ENCODE results near the gene MPP4.

Gene MPP4, protein sequence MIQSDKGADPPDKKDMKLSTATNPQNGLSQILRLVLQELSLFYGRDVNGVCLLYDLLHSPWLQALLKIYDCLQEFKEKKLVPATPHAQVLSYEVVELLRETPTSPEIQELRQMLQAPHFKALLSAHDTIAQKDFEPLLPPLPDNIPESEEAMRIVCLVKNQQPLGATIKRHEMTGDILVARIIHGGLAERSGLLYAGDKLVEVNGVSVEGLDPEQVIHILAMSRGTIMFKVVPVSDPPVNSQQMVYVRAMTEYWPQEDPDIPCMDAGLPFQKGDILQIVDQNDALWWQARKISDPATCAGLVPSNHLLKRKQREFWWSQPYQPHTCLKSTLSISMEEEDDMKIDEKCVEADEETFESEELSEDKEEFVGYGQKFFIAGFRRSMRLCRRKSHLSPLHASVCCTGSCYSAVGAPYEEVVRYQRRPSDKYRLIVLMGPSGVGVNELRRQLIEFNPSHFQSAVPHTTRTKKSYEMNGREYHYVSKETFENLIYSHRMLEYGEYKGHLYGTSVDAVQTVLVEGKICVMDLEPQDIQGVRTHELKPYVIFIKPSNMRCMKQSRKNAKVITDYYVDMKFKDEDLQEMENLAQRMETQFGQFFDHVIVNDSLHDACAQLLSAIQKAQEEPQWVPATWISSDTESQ

DNA sequence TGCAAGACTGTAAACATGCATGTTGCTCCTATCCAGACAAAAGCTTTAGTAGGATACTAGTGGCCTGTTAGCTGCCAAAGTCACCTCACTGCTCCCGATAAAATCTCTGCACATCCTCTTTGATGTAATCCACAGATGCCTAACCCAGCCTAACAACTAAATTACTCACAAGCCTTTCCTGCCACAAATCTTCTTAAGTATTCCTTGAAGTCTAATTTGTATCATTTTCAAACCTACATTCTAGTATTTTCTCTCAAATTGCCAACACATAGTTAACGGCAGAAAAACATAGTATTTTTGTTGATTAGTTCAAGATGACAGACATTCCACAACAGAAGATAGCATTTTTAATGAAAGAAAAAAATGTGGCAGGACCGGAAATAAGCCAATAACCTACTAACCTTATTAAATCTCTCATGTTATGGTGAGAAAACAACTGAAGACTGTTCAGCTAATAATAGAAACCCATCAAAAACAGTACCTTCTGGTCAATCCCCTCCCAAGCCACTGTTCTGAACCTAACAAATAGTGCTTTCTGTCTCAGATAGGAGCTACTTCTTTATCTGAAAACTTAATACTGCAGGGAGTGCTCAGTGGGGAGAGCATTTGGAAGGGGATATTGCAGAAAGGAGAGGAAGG, at the start of gene MPP4:
Gene MPP4 (minus strand): TSS at position 57 of the 639 bp plus-strand sequence. CDS start 4,690 bp downstream, outside the sequence.
- no peak for DNase-seq

- DNase-seq, result no peak
These were observed 48.1 kb upstream of the MPP4 start for GRCh38 chr2:201746551-201746950.

GRCh38 chr2:201735486-201735885, 37.0 kb upstream of the MPP4 start:
- DNase-seq, result no peak

- no peak for DNase-seq
These were observed 35.7 kb upstream of the MPP4 start for GRCh38 chr2:201734111-201734510.

GRCh38 chr2:201733544-201733943, 35.1 kb upstream of the MPP4 start:
- DNase-seq, result no peak

DNA sequence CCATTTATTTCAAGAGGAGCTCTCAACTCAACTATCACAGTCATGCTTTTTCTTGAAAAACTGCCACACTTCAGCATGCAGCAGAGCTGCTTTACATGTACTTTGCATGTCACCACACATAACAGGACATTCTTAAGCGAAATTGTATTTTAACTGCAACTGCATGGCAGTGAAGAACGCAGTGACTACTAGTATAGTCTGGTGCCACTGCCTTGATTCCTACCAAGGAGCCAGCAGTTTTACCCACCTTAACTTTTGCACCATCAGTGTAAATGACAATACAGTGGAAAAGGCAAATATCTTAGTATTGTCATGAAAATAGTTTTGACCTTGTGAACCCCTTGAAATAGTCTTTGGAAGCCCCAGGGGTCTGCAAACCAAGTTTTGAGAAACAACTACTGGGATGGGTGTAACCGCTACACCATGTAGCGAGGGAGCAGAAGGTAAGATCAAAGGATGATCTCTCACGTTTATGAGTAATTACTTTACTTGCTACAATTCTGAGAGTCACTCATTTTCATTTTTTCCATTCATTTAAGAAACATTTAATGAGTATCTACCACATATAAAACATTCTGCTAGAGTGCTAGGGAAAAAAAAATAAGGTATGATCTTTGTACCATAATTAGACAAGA, 32.3 kb upstream of the MPP4 start:
- DNase-seq, result no peak

DNA sequence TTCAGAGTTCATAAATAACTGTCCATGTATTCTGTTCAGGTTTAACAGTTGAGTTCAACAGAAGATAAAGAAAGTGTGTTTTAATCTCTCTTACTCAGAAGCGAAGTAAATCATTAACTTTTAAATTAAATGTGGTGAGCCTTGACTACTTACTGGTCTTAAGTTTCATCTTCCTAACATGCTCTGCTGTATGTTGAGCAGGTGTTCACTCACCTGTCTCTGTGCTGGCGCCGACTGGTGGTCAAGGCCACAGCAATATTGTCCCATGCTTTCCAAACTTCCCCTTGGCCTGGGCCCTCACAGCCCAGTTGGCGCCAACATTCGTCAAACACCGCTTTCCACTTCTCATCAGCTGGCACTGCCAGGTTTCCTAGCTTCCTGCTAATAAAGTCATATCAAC, 17.0 kb upstream of the MPP4 start:
- no peak for DNase-seq

- DNase-seq, result no peak
These were observed 14.3 kb upstream of the MPP4 start for GRCh38 chr2:201712726-201713125.

GRCh38 chr2:201709747-201710146, 11.3 kb upstream of the MPP4 start:
- DNase-seq, result no peak

DNA sequence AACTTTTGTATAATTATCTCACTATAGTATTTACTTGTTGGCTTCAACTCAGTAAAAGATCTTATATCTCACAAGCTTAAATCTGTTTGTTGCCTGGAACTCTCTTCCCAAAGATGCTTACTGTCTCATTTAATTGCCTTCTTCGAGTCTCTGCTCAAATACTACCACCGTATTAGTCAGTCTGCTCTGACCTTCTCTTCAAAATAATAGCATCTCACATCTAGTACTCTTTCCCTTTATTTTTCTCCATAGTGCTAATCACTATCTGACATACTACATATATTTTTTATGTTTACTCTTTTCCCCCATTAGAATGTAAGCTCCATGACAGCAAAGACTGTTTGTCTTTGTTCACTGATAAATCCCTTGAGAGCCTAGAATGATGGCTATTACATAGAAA, 10.6 kb upstream of the MPP4 start:
- no peak for DNase-seq

- DNase-seq, result no peak
These were observed 9.3 kb upstream of the MPP4 start for GRCh38 chr2:201707753-201708152.

- no peak for DNase-seq
These were observed 8.7 kb upstream of the MPP4 start for GRCh38 chr2:201707142-201707541.

GRCh38 chr2:201704536-201704935, 6.1 kb upstream of the MPP4 start:
- DNase-seq, result no peak

DNA sequence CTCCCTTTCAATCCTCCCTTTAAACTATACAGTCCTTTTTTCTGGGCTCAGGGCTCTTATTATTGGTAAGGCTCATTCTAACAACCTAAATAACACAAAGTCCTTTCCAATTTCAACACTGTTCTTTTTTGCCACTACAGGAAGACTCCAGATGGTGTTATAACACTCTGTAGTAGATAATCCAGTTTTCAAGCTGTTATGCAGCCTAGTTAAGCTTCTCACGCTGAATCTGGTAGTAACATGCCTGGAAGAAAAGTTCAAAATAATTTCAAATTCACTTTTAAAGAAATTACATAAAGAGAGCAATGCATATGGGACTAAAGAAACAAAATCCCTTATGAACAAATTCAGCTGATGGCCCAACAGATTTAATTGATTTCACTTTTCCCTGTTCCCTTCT, 3.2 kb upstream of the MPP4 start:
- DNase-seq, result no peak

GRCh38 chr2:201699416-201699815, 972 bp upstream of the MPP4 start:
- no peak for DNase-seq

GRCh38 chr2:201697899-201698298, 545 bp downstream of the MPP4 start:
- DNase-seq, result no peak

DNA sequence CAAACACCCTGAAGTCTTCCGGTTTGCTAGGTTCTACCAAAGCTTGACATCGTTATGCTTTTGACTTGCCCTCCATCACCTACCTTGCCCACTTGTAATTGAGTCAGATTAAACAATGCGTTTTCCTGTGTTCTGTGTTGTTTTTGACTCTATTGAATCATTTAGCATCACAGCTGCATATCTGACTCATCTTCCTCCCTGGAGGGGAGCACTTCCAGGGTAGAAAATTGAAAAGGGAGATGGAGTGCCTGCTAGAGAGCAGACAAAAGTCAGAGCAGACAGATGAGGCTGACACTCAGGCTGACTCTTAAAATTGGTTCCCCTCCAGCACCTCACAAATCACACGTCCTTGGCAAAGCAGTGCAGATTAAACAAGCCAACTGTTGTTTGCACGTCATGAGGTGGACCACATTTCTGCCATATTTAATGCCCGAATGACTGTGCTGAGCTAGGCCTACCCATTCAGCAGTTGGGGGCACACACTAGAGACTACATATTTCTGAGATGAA, 2.2 kb downstream of the MPP4 start:
- DNase-seq, result no peak

GRCh38 chr2:201685156-201685555, 13.3 kb downstream of the MPP4 start:
- DNase-seq, result no peak

GRCh38 chr2:201680743-201681142, 17.7 kb downstream of the MPP4 start:
- no peak for DNase-seq

DNA sequence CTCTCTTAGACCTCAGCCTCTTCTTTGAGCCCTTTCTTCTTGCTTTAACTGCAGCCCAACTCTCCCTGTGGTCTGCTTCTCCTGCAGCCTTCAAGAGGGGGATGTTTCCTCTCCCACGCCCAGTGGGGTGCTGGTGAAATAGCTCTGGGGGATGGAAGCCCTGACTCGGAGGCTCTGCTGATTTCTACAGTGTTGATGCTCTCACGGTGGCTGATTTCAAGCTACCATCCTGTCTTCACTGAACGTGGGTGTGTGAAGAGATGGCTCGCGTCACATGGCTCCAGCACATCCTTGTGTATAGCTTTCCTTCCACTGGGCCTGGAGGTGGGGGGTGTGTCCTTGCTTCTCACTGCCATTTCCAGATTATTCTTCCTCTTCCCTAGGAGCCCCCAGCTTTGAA, 20.0 kb downstream of the MPP4 start:
- no peak for DNase-seq

- no peak for DNase-seq
These were observed 23.0 kb downstream of the MPP4 start for GRCh38 chr2:201675454-201675853.

DNA sequence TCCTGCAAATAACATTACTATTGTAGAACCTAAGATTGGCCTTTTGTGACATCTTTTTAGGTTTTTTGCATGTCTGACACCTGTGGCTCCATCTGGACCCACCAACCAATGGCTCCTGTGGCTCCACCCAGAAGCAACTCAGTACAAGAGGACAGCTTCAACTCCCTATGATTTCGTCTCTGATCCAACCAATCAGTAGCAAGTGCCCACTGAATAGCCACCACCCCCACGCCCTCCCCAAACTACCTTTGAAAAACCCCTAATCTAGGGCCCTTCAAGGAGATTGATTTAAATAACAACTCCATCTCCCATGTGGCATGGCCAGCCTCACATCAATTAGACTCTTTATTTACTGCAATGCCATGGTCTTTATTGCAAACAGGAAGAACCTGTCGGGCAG, 23.6 kb downstream of the MPP4 start:
- no peak for DNase-seq

DNA sequence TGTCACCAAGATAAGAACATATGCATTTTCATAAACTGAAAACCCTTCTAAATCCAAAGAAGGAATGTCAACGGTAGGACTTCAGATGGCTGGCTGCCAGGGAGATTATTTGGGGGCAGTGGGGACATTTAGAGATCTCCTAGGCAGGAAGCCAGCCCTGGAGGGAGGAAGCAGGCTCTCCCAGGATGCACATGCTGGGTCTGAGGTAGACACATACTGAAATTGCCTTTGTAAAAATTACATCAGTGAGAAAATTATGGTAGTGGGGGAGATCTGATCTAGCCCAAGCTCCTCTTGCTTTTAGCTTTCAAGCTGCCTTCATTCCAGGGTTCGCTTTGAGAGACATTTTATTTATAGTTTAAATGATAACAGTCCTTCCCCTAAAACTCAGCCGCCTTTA, 24.1 kb downstream of the MPP4 start:
- no peak for DNase-seq

Data from left hindlimb (tissue), 1 donor.